DND-41 (cell line): ENCODE data around the gene ALOX5.

Experiments
- EZH2 ChIP-seq: IDR thresholded peaks from 3 replicates; pipeline ENCODE4 v1.6.1; 2012; ENCODE audit warnings: borderline replicate concordance, low read depth, mild to moderate bottlenecking, moderate library complexity, low read length, inconsistent platforms; ENCODE audit not compliant: severe bottlenecking
- TF ChIP-seq, protein P1 (sequence below): IDR thresholded peaks from 2 replicates; pipeline ENCODE4 v1.5.1; 2012; ENCODE audit warnings: borderline replicate concordance, low read length, moderate library complexity, mild to moderate bottlenecking; ENCODE audit not compliant: poor library complexity, severe bottlenecking; ENCODE audit errors: extremely low read depth

DNA sequence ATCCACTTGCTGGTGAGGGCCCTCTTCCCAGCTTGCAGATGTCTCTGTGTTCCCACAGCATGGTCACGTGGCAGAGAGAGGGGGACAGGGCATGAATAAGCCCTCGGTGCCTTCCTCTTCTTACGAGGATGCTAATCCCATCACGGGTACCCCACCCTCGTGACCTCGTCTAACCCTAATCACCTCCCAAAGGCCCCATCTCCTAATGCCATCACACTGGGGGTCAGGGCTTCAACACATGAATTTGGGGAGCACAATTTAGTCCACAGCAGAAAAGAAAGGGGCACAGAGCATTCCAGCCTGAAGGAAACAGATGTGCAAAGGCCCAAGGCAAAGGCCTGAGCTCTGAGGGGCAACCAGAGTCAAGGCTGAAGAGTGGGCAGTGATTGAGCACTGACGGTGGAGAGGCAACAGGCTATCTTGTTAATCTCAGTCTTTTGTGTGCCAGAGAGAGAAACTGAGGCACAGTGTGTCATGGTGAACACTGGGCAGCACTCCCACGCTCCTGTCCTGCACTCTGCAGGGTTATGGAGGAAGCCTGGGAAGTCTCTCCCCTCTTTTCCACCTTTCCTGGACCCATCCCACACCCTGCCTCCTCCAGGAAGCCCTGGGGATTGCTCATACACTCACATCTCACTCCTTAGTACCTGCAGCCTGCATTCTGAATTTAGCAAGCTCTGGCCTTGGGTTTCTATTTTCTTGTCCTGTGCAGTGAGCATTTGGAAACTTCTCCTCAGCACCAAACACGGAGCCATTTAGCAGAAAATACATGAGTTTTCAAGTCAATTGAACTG is 49.0 kb downstream of the ALOX5 start:
- TF ChIP-seq, protein P1, sequence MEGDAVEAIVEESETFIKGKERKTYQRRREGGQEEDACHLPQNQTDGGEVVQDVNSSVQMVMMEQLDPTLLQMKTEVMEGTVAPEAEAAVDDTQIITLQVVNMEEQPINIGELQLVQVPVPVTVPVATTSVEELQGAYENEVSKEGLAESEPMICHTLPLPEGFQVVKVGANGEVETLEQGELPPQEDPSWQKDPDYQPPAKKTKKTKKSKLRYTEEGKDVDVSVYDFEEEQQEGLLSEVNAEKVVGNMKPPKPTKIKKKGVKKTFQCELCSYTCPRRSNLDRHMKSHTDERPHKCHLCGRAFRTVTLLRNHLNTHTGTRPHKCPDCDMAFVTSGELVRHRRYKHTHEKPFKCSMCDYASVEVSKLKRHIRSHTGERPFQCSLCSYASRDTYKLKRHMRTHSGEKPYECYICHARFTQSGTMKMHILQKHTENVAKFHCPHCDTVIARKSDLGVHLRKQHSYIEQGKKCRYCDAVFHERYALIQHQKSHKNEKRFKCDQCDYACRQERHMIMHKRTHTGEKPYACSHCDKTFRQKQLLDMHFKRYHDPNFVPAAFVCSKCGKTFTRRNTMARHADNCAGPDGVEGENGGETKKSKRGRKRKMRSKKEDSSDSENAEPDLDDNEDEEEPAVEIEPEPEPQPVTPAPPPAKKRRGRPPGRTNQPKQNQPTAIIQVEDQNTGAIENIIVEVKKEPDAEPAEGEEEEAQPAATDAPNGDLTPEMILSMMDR: no peak
- no peak for TF ChIP-seq EZH2
